Stomach (tissue), 9 donors: ENCODE data around the gene ACOT7. TPM values are rescaled to one million over a fixed set of nuclear protein-coding genes. Genes with fewer than 3 reads are reported as not detected.

ENCODE experiments used
- DNase-seq, 2 donors: peaks; one replicate each; pipeline versions ENCODE4 v3.0.0 to v3.0.0-alpha.2; 2013 to 2019
- H3K27ac ChIP-seq, 5 donors: fragments of 200-600 bp in 4 of 5; sonication (generic) in 4 of 5; one replicate each; pipeline ENCODE4 v1.5.1; 2013 to 2019; ENCODE audit warnings: mild to moderate bottlenecking in 1 of 5, moderate library complexity in 1 of 5
- H3K27me3 ChIP-seq, 3 donors: fragments of 200-600 bp; sonication (generic); one replicate each; pipeline ENCODE4 v1.5.1; 2017 to 2019; ENCODE audit warnings: mixed run types in 1 of 3
- H3K36me3 ChIP-seq, 4 donors: fragments of 200-600 bp; sonication (generic); 1 replicate in 3 of 4; 2 replicates in 1 of 4; pipeline ENCODE4 v1.5.1; 2016 to 2019
- H3K4me1 ChIP-seq, 4 donors: fragments of 200-600 bp; sonication (generic); one replicate each; pipeline ENCODE4 v1.5.1; 2016 to 2019
- H3K4me3 ChIP-seq, 4 donors: fragments of 200-600 bp; sonication (generic) in 3 of 4; one replicate each; pipeline ENCODE4 v1.5.1; 2016 to 2019; ENCODE audit warnings: mild to moderate bottlenecking in 1 of 4
- H3K9me3 ChIP-seq, 4 donors: fragments of 200-600 bp; sonication (generic); one replicate each; pipeline ENCODE4 v1.5.1; 2016 to 2019
- EP300 ChIP-seq: sonication (generic); formaldehyde crosslinking; IDR thresholded peaks from one replicate; pipeline ENCODE4 v1.6.1; 2017; ENCODE audit warnings: antibody characterized with exemption
- POLR2A ChIP-seq, 4 donors: fragments of 450-650 bp; IDR thresholded peaks; one replicate each; pipeline ENCODE4 v1.6.1; 2016; ENCODE audit warnings: antibody characterized with exemption in 4 of 4, control low read depth in 2 of 4, mild to moderate bottlenecking in 1 of 4, moderate library complexity in 1 of 4
- POLR2AphosphoS5 ChIP-seq, 3 donors: sonication (generic); formaldehyde crosslinking; IDR thresholded peaks; one replicate each; pipeline ENCODE4 v1.6.1; 2016; ENCODE audit warnings: antibody characterized with exemption in 3 of 3
- WGBS, 5 donors: extraction: QIAGEN DNeasy Blood & Tissue Kit in 3 of 5; methylation state at CpG; one replicate each; pipeline versions ENCODE4 v1.1.5 to v1.1.7; 2013 to 2018; 5-methylcytosine and 5-hydroxymethylcytosine counted together
- intact Hi-C: fragments of 100-400 bp; cut with DNase I; formaldehyde crosslinking; loops from one replicate; pipeline ENCODE4 v1.15.1; 2023; ENCODE audit warnings: low total_unique reads
- polyA plus RNA-seq, 3 donors: library from polyadenylated mRNA; stranded (reverse); fragments of 200-250 nt; gene quantifications; one replicate each; pipeline ENCODE4 v1.2.3, GENCODE V29; 2013
- total RNA-seq, 5 donors: library from RNA; depleted of rRNA; stranded (reverse); fragments of >200 nt; gene quantifications; one replicate each; pipeline versions ENCODE4 v1.1.0 to v1.2.3, GENCODE V29; 2014 to 2016
- TF ChIP-seq, protein P1 (sequence below), 7 experiments: fragments of 450-650 bp in 4 of 7; fragments of 200-600 bp in 3 of 7; sonication (generic) in 3 of 7; IDR thresholded peaks; one replicate each; pipeline ENCODE4 v1.5.1; 2016 to 2019; ENCODE audit warnings: antibody characterized with exemption in 7 of 7, control low read depth in 2 of 7, mild to moderate bottlenecking in 1 of 7
- donor health status: healthy with polysubstance abuse.
- donor health status: Bipolar disorder and iron deficiency.
- donor health status: healthy.

ACOT7 gene
- total and polyA plus RNA-seq, 8 donors: 9.4 to 69.8 (median 19.4) TPM; not detected in 1

DNA sequence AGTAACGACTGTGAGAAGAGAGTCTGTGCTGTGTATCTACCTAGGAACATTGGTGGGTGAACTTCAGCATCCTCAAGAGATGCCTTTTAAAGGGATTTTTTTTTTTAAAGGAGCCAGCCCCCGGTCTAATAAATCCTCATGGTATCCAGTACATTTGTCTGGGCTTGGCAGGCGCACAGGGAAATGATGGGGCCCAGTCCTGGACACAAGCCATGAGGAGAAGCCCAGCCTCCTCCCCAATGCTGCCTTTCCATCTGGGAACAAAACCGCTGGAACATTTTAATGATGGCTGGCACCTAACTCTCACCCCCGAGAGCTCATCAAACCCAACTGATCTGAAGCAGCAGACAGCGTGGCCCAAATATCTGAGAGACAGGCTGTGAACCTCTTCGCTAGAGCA is 64.2 kb downstream of the ACOT7 start:
- no peaks in the 10 kb centered on the region for H3K9me3 ChIP-seq
- H3K27me3 ChIP-seq: no peaks in the 10 kb centered on the region
- intact Hi-C loops: no loop called here
- peak overlapping the region in 2 of 5 donors; percentile 58 to 62 for H3K27ac ChIP-seq
- TF ChIP-seq, protein P1, sequence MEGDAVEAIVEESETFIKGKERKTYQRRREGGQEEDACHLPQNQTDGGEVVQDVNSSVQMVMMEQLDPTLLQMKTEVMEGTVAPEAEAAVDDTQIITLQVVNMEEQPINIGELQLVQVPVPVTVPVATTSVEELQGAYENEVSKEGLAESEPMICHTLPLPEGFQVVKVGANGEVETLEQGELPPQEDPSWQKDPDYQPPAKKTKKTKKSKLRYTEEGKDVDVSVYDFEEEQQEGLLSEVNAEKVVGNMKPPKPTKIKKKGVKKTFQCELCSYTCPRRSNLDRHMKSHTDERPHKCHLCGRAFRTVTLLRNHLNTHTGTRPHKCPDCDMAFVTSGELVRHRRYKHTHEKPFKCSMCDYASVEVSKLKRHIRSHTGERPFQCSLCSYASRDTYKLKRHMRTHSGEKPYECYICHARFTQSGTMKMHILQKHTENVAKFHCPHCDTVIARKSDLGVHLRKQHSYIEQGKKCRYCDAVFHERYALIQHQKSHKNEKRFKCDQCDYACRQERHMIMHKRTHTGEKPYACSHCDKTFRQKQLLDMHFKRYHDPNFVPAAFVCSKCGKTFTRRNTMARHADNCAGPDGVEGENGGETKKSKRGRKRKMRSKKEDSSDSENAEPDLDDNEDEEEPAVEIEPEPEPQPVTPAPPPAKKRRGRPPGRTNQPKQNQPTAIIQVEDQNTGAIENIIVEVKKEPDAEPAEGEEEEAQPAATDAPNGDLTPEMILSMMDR (IDR thresholded peaks at IDR 0.05): no peak
- TF ChIP-seq POLR2AphosphoS5 (IDR thresholded peaks at IDR 0.05) (no peak), POLR2A (IDR thresholded peaks at IDR 0.05) (no peak), EP300 (no peak)
- H3K4me1 ChIP-seq: peaks cover 0 to 39% (median 22%) of the 10 kb centered on the region in 4 donors
- WGBS, 5 donors: 58 to 73% (median 67%) methylated on average over 5 to 7 of the region's 7 CpGs
- peaks cover 0 to 17% (median 12%) of the 10 kb centered on the region in 4 donors for H3K36me3 ChIP-seq
- no peak overlapping the region for H3K4me3 ChIP-seq
- DNase-seq: peak in 1 of 2 donors; percentile 69

DNA sequence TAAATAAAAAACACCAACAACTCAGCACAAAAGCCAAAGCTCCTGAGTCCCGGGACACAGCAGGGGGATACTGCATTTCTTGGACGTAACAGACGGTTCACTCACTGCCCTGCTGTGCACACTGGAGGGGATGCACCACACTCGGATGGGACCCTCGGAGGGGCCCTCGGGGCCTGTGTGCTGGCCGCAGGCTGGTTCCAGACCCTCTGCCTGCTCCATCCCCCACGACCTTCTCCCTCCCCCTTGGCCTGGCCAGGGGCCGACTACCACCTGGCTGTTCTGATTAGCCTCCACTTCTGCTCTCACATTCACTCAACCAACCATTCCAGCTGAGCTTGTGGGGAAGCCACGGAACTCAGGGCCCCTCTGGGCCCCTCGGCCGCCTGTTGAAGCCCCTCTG is 64.9 kb downstream of the ACOT7 start:
- TF ChIP-seq, protein P1 (IDR thresholded peaks at IDR 0.05): no peak
- TF ChIP-seq POLR2AphosphoS5 (IDR thresholded peaks at IDR 0.05) (no peak), EP300 (no peak), POLR2A (IDR thresholded peaks at IDR 0.05) (no peak)

DNA sequence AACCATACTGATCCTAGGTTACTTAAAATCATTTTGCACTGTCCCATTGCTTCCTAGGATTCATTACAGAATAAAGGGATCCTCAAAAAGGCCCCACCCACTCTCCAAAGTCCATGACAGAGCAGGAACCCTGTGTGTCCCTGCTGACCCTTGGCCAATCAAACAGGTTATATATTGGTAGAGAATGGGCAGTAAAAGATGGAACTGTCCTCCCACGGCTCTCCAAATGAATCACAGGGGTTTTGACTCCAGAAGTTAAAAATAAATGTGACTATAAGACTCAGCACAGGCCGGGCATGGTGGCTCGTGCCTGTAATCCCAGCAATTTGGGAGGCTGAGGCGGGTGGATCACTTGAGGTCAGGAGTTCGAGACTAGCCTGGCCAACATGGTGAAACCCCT is 65.5 kb downstream of the ACOT7 start:
- H3K9me3 ChIP-seq: no peaks in the 10 kb centered on the region
- no peak overlapping the region for H3K27ac ChIP-seq
- H3K4me3 ChIP-seq: no peak overlapping the region
- peaks cover 0 to 39% (median 22%) of the 10 kb centered on the region in 4 donors for H3K4me1 ChIP-seq
- no peaks in the 10 kb centered on the region for H3K27me3 ChIP-seq
- peaks cover 0 to 17% (median 12%) of the 10 kb centered on the region in 4 donors for H3K36me3 ChIP-seq
- WGBS, 5 donors: 85 to 91% (median 87%) methylated on average over 5 of the region's 5 CpGs
- TF ChIP-seq POLR2A (IDR thresholded peaks at IDR 0.05) (no peak), EP300 (no peak), POLR2AphosphoS5 (IDR thresholded peaks at IDR 0.05) (no peak)
- TF ChIP-seq, protein P1 (IDR thresholded peaks at IDR 0.05): no peak
- no peak for DNase-seq
- intact Hi-C loops: no loop called here

More for the DNA sequence above, 64.9 kb downstream of the ACOT7 start:
- 79 to 88% (median 84%) methylated on average over 6 to 12 of the region's 12 CpGs for WGBS, 5 donors
- Histone ChIP-seq H3K27me3 (no peaks in the 10 kb centered on the region), H3K4me1 (peaks cover 0 to 39% (median 22%) of the 10 kb centered on the region in 4 donors), H3K4me3 (no peak overlapping the region), H3K27ac (peak overlapping the region in 1 of 5 donors; percentile 62), H3K36me3 (peaks cover 0 to 17% (median 12%) of the 10 kb centered on the region in 4 donors), H3K9me3 (no peaks in the 10 kb centered on the region)
- intact Hi-C loops: no loop called here
- DNase-seq: no peak

DNA sequence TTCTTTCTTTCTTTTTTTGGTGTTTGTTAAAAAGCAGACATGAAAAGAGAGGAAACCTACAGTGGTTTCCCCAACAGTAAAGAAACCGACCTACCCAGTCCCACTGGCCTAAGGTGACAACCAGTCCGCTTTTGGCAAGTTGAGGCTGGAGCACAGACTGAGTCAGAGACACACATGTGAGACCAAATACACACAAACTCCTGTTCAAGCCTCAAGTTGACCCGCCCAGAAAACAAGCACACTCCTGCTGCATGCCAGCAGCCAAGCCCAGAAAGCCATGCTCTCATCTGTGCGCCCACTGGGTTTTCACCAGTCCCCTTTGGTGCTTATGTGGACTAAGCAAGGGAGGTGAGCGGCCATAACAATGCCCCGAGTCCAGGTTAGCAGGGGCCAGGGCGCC is 68.1 kb downstream of the ACOT7 start:
- peak overlapping the region in 1 of 5 donors; percentile 35 for H3K27ac ChIP-seq
- no peak overlapping the region for H3K4me3 ChIP-seq
- H3K9me3 ChIP-seq: no peaks in the 10 kb centered on the region
- intact Hi-C loops: no loop called here
- H3K27me3 ChIP-seq: no peaks in the 10 kb centered on the region
- H3K4me1 ChIP-seq: peaks cover 0 to 25% (median 14%) of the 10 kb centered on the region in 4 donors
- peak in 1 of 3 donors; percentile 28 for TF ChIP-seq POLR2AphosphoS5 (IDR thresholded peaks at IDR 0.05)
- TF ChIP-seq, protein P1 (IDR thresholded peaks at IDR 0.05): no peak
- 44 to 90% (median 49%) methylated on average over 4 to 7 of the region's 7 CpGs for WGBS, 5 donors
- DNase-seq: peak; percentile 45 to 77
- peaks cover 0 to 20% (median 12%) of the 10 kb centered on the region in 4 donors for H3K36me3 ChIP-seq
